HL-60 (cell line): Measurements from ENCODE around the gene RBMS3.
"Not testable (repeated sequence)": the region's sequence is repeated elsewhere in the genome, so short reads cannot be mapped to it uniquely, and the experiment has no call there.

Experiments
- GABPA ChIP-seq: IDR thresholded peaks from 2 replicates; pipeline ENCODE4 v1.6.1; 2012; ENCODE audit warnings: low read depth
- POLR2AphosphoS5 ChIP-seq: IDR thresholded peaks from 2 replicates; pipeline ENCODE4 v1.6.1; 2012; ENCODE audit warnings: low read depth
- SPI1 ChIP-seq: IDR thresholded peaks from 2 replicates; pipeline ENCODE4 v1.6.1; 2012; ENCODE audit warnings: low read depth, mild to moderate bottlenecking, borderline replicate concordance
- TF ChIP-seq, protein P1 (sequence below): IDR thresholded peaks from one replicate; pipeline ENCODE4 v1.5.1; 2011; ENCODE audit warnings: low read length, control low read depth, inconsistent platforms; ENCODE audit not compliant: insufficient read depth
- TF ChIP-seq, protein P2 (sequence below): IDR thresholded peaks from 2 replicates; pipeline ENCODE4 v1.6.1; 2012; ENCODE audit warnings: low read depth; ENCODE audit not compliant: insufficient replicate concordance

DNA sequence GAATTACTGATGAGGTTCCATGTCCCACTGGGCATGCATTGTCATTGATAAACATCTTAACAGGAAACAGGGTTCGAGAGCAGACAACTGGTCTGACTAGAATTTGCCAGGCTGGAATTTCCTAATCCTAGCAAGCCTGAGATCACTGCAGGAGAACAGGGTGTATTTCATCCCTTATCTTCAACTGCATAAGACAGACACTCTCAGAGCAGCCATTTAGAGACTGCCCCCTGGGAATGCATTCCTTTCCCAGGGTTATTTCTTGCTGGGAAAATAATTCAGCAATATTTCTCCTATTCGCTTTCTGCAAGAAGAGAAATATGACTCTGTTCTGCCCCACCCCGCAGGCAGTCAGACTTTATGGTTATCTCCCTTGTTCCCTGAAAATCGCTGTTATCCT is 113.1 kb downstream of the RBMS3 start:
- TF ChIP-seq, protein P1, sequence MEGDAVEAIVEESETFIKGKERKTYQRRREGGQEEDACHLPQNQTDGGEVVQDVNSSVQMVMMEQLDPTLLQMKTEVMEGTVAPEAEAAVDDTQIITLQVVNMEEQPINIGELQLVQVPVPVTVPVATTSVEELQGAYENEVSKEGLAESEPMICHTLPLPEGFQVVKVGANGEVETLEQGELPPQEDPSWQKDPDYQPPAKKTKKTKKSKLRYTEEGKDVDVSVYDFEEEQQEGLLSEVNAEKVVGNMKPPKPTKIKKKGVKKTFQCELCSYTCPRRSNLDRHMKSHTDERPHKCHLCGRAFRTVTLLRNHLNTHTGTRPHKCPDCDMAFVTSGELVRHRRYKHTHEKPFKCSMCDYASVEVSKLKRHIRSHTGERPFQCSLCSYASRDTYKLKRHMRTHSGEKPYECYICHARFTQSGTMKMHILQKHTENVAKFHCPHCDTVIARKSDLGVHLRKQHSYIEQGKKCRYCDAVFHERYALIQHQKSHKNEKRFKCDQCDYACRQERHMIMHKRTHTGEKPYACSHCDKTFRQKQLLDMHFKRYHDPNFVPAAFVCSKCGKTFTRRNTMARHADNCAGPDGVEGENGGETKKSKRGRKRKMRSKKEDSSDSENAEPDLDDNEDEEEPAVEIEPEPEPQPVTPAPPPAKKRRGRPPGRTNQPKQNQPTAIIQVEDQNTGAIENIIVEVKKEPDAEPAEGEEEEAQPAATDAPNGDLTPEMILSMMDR: not testable (repeated sequence)
- not testable (repeated sequence) for TF ChIP-seq POLR2AphosphoS5, GABPA, SPI1
- TF ChIP-seq, protein P2, sequence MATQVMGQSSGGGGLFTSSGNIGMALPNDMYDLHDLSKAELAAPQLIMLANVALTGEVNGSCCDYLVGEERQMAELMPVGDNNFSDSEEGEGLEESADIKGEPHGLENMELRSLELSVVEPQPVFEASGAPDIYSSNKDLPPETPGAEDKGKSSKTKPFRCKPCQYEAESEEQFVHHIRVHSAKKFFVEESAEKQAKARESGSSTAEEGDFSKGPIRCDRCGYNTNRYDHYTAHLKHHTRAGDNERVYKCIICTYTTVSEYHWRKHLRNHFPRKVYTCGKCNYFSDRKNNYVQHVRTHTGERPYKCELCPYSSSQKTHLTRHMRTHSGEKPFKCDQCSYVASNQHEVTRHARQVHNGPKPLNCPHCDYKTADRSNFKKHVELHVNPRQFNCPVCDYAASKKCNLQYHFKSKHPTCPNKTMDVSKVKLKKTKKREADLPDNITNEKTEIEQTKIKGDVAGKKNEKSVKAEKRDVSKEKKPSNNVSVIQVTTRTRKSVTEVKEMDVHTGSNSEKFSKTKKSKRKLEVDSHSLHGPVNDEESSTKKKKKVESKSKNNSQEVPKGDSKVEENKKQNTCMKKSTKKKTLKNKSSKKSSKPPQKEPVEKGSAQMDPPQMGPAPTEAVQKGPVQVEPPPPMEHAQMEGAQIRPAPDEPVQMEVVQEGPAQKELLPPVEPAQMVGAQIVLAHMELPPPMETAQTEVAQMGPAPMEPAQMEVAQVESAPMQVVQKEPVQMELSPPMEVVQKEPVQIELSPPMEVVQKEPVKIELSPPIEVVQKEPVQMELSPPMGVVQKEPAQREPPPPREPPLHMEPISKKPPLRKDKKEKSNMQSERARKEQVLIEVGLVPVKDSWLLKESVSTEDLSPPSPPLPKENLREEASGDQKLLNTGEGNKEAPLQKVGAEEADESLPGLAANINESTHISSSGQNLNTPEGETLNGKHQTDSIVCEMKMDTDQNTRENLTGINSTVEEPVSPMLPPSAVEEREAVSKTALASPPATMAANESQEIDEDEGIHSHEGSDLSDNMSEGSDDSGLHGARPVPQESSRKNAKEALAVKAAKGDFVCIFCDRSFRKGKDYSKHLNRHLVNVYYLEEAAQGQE: not testable (repeated sequence)
